Measurements from ENCODE around the gene TRIM9. TPM values are rescaled to one million over a fixed set of nuclear protein-coding genes. Genes with fewer than 3 reads are reported as not detected.

The TRIM9 gene
- total RNA-seq, 1 experiment from 2014 or later, result 9.8 TPM

DNA sequence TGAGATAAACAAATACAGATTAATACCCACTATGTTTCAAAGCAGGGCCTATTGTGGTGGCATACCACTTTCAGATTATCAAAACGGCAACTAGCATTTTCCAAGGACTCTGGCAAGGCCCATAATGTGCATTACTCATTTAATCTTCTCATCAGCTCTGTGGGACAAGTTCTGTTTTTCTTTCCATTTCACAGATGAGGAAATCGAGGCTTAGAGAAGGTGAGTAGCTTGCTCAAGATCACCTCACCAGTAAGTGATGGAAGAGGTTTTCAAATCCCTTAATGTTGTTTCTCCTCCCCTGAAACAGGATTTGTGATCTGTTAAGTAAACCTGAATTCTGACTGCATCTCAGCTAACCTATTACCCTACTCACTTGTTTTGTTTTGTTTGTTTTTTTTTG lies 146.7 kb downstream of the TRIM9 start:
- CTCF ChIA-PET, result no interaction called here
- Histone ChIP-seq H3K27me3 (replicated peaks; ENCODE audit: insufficient read depth, low read depth, low read length, poor library complexity) (no peaks in the 10 kb centered on the region), H3K4me3 (ENCODE audit: low read depth, low read length, poor library complexity, severe bottlenecking) (no peak overlapping the region), H3K36me3 (ENCODE audit: insufficient read depth, low read length, poor library complexity, severe bottlenecking) (no peaks in the 10 kb centered on the region), H3K9me3 (ENCODE audit: low read depth, low read length, poor library complexity, severe bottlenecking) (no peaks in the 10 kb centered on the region), H3K27ac (ENCODE audit: low read depth, low read length, poor library complexity, severe bottlenecking) (no peak overlapping the region), H3K4me1 (ENCODE audit: insufficient read depth, low read length, poor library complexity, severe bottlenecking) (peaks cover 3% of the 10 kb centered on the region)
- no peak for DNase-seq (ENCODE audit: low spot score)
- POLR2A ChIA-PET (ENCODE audit: low non-redundant PET), result no interaction called here
- no TSS peak for BruUV-seq (replicated peaks)
- TF ChIP-seq, protein P1, sequence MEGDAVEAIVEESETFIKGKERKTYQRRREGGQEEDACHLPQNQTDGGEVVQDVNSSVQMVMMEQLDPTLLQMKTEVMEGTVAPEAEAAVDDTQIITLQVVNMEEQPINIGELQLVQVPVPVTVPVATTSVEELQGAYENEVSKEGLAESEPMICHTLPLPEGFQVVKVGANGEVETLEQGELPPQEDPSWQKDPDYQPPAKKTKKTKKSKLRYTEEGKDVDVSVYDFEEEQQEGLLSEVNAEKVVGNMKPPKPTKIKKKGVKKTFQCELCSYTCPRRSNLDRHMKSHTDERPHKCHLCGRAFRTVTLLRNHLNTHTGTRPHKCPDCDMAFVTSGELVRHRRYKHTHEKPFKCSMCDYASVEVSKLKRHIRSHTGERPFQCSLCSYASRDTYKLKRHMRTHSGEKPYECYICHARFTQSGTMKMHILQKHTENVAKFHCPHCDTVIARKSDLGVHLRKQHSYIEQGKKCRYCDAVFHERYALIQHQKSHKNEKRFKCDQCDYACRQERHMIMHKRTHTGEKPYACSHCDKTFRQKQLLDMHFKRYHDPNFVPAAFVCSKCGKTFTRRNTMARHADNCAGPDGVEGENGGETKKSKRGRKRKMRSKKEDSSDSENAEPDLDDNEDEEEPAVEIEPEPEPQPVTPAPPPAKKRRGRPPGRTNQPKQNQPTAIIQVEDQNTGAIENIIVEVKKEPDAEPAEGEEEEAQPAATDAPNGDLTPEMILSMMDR (conservative IDR thresholded peaks at IDR 0.05; ENCODE audit: low read depth, low read length), result no peak
- TF ChIP-seq EZH2 (IDR thresholded peaks at IDR 0.05; ENCODE audit: borderline replicate concordance, low read depth, low read length, poor library complexity, severe bottlenecking), result no peak
- intact Hi-C loops (cut with micrococcal nuclease; ENCODE audit: unreplicated experiment), result no loop called here

DNA sequence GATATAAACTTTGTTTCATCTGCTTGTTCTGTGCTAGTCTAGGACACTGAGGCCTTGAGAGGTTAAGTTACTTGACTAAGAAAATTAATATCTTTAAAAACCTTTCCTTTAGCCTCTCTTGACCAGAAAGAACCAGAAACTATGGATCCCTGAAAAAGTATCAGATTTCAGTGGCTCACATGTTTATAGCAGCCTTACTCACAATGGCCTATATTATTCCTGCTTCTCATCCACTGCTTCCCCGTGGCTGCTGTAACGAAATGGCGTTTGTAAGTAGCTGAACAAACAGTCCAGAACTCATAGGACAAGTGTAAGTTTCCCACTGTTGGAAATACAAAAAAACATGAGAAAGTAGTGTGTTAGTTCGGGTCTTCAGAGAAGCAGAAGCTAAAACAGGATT lies 147.5 kb downstream of the TRIM9 start:
- BruUV-seq (replicated peaks), result no TSS peak
- Histone ChIP-seq H3K27ac (ENCODE audit: low read depth, low read length, poor library complexity, severe bottlenecking) (no peak overlapping the region), H3K36me3 (ENCODE audit: insufficient read depth, low read length, poor library complexity, severe bottlenecking) (no peaks in the 10 kb centered on the region), H3K27me3 (replicated peaks; ENCODE audit: insufficient read depth, low read depth, low read length, poor library complexity) (no peaks in the 10 kb centered on the region), H3K9me3 (ENCODE audit: low read depth, low read length, poor library complexity, severe bottlenecking) (no peaks in the 10 kb centered on the region), H3K4me3 (ENCODE audit: low read depth, low read length, poor library complexity, severe bottlenecking) (no peak overlapping the region), H3K4me1 (ENCODE audit: insufficient read depth, low read length, poor library complexity, severe bottlenecking) (peaks cover 3% of the 10 kb centered on the region)
- no peak for TF ChIP-seq EZH2 (IDR thresholded peaks at IDR 0.05; ENCODE audit: borderline replicate concordance, low read depth, low read length, poor library complexity, severe bottlenecking)
- TF ChIP-seq, protein P1 (conservative IDR thresholded peaks at IDR 0.05; ENCODE audit: low read depth, low read length), result no peak
- intact Hi-C loops (cut with micrococcal nuclease; ENCODE audit: unreplicated experiment), result no loop called here
- no peak for DNase-seq (ENCODE audit: low spot score)
- POLR2A ChIA-PET (ENCODE audit: low non-redundant PET), result no interaction called here
- CTCF ChIA-PET, result no interaction called here

DNA sequence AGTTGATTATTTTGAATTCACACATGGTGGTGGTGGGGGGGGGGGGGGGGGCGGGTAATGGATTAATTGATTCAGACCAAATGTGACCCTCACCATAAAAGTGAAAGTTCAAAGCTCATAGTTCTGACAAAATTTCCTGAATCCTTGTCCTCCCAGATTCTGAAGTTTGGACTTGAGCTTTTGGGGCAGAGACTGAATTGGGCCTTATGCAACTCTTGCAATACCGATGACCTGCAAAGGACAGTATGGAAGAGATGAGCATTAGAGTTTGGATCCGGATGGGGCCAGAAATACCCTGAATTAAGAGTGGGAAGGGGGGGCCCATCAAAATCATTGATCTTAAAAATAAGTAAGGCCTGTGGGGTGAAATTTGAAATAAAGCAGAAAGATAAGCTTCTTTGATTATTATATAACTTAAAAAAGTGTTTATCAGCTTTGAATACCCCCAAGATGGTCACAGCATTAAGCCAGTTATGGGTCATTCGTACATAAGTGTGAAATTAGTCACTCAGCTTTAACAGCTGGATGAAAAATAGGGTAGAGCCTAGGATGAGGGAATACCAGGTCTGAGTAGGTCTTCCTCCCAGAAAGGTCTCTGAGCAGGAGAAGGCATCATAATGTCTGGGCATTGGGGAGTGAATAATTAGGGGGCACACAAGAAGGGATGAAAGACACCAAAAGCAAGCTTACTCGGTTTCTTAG lies 148.5 kb downstream of the TRIM9 start:
- no peak for DNase-seq (ENCODE audit: low spot score)
- ChIA-PET POLR2A (ENCODE audit: low non-redundant PET) (no interaction called here), CTCF (interaction anchor here (0.6 kb wide), 1 partner anchor 594 kb away, joined by 3 read pairs; no protein-coding TSS in a partner anchor)
- TF ChIP-seq, protein P1 (conservative IDR thresholded peaks at IDR 0.05; ENCODE audit: low read depth, low read length), result no peak
- TF ChIP-seq EZH2 (IDR thresholded peaks at IDR 0.05; ENCODE audit: borderline replicate concordance, low read depth, low read length, poor library complexity, severe bottlenecking), result no peak
- no TSS peak for BruUV-seq (replicated peaks)
- Histone ChIP-seq H3K27ac (ENCODE audit: low read depth, low read length, poor library complexity, severe bottlenecking) (no peak overlapping the region), H3K4me3 (ENCODE audit: low read depth, low read length, poor library complexity, severe bottlenecking) (no peak overlapping the region), H3K4me1 (ENCODE audit: insufficient read depth, low read length, poor library complexity, severe bottlenecking) (peaks cover 3% of the 10 kb centered on the region), H3K36me3 (ENCODE audit: insufficient read depth, low read length, poor library complexity, severe bottlenecking) (no peaks in the 10 kb centered on the region), H3K27me3 (replicated peaks; ENCODE audit: insufficient read depth, low read depth, low read length, poor library complexity) (no peaks in the 10 kb centered on the region), H3K9me3 (ENCODE audit: low read depth, low read length, poor library complexity, severe bottlenecking) (no peaks in the 10 kb centered on the region)
- intact Hi-C loops (cut with micrococcal nuclease; ENCODE audit: unreplicated experiment), result no loop called here

All from A673 (cell line).